H1 (cell line): ENCODE measurements around the gene ZBTB46. TPM values are rescaled to one million over a fixed set of nuclear protein-coding genes. Genes with fewer than 3 reads are reported as not detected.

Experiments used
- CTCF ChIA-PET: fragments of 300-600 bp; sonication (Branson Sonifier 250); formaldehyde crosslinking; loops from one replicate; lab custom pipeline; 2021; ENCODE audit not compliant: partially characterized antibody; lab: Charles Lee
- POLR2A ChIA-PET: fragments of 300-600 bp; sonication (Branson Sonifier 250); formaldehyde crosslinking; loops from one replicate; lab custom pipeline; 2021; ENCODE audit warnings: inconsistent platforms; ENCODE audit not compliant: partially characterized antibody; lab: Charles Lee
- DNase-seq, 2 experiments: peaks; one replicate each; pipeline versions ENCODE4 v3.0.0 to v3.0.0-alpha.2; 2010 to 2022; ENCODE audit warnings: low spot score in 2 of 2, low read depth in 1 of 2, mixed read lengths in 1 of 2
- FAIRE-seq: peaks from 2 replicates; lab custom pipeline; 2011; peaks lifted over from hg19 to GRCh38; lab: Jason Lieb, UNC
- H2AFZ ChIP-seq: 2 replicates; pipeline ENCODE4 v1.8.1; 2012; ENCODE audit warnings: low read length, inconsistent platforms
- H2AK5ac ChIP-seq: 2 replicates; pipeline ENCODE4 v1.6.1; 2013; ENCODE audit warnings: low read depth, low read length
- H2BK120ac ChIP-seq: replicated peaks from 2 replicates; pipeline ENCODE3; 2013; ENCODE audit warnings: low read depth, low read length, inconsistent platforms
- H2BK12ac ChIP-seq: 2 replicates; pipeline ENCODE4 v1.6.1; 2013; ENCODE audit warnings: low read depth, low read length
- H2BK15ac ChIP-seq: 2 replicates; pipeline ENCODE4 v1.6.1; 2013; ENCODE audit warnings: low read length
- H2BK20ac ChIP-seq: 2 replicates; pipeline ENCODE4 v1.6.1; 2013; ENCODE audit warnings: low read length
- H2BK5ac ChIP-seq: 2 replicates; pipeline ENCODE4 v1.6.1; 2013; ENCODE audit warnings: low read depth, low read length
- H3K14ac ChIP-seq: 2 replicates; pipeline ENCODE4 v1.6.1; 2013; ENCODE audit warnings: inconsistent platforms; ENCODE audit not compliant: insufficient read length
- H3K18ac ChIP-seq: 2 replicates; pipeline ENCODE4 v1.6.1; 2013; ENCODE audit warnings: low read length; ENCODE audit errors: extremely low read depth
- H3K23ac ChIP-seq: 2 replicates; pipeline ENCODE4 v1.6.1; 2013; ENCODE audit warnings: inconsistent platforms; ENCODE audit not compliant: insufficient read length
- H3K23me2 ChIP-seq: 2 replicates; pipeline ENCODE4 v1.6.1; 2013; ENCODE audit warnings: low read depth, low read length
- H3K27ac ChIP-seq: 2 replicates; pipeline ENCODE4 v1.6.1; 2011; ENCODE audit warnings: low read depth, low read length, inconsistent platforms
- H3K27me3 ChIP-seq, 4 experiments: replicated peaks in 1 of 4; 1 replicate in 1 of 4; 2 replicates in 3 of 4; pipeline versions ENCODE4 v1.6.1 to v1.8.1; 2011 to 2013; ENCODE audit warnings: low read length in 3 of 4, mild to moderate bottlenecking in 3 of 4, inconsistent platforms in 2 of 4, mixed read lengths in 2 of 4, moderate library complexity in 1 of 4; ENCODE audit not compliant: control insufficient read depth in 3 of 4, insufficient read depth in 3 of 4; ENCODE audit errors: extremely low read depth in 1 of 4
- H3K36me3 ChIP-seq, 4 experiments: 2 replicates each; pipeline versions ENCODE4 v1.6.1 to v1.8.1; 2011 to 2013; ENCODE audit warnings: mild to moderate bottlenecking in 4 of 4, low read length in 3 of 4, moderate library complexity in 2 of 4, control low read depth in 1 of 4, inconsistent platforms in 1 of 4; ENCODE audit not compliant: insufficient read depth in 4 of 4, control insufficient read depth in 2 of 4
- H3K4ac ChIP-seq: replicated peaks from 2 replicates; pipeline ENCODE3; 2013; ENCODE audit warnings: low read length, low read depth, mixed read lengths, inconsistent platforms; ENCODE audit not compliant: insufficient read length
- H3K4me1 ChIP-seq, 4 experiments: replicated peaks in 1 of 4; 1 replicate in 1 of 4; 2 replicates in 3 of 4; pipeline versions ENCODE4 v1.6.1 to v1.8.1; 2011 to 2013; ENCODE audit warnings: low read length in 3 of 4, inconsistent platforms in 2 of 4, mixed read lengths in 1 of 4; ENCODE audit not compliant: insufficient read depth in 4 of 4, control insufficient read depth in 3 of 4
- H3K4me2 ChIP-seq, 2 experiments: 2 replicates each; pipeline versions ENCODE4 v1.6.1 to v1.8.1; 2011 to 2013; ENCODE audit warnings: low read depth in 2 of 2, low read length in 2 of 2, control low read depth in 1 of 2, inconsistent platforms in 1 of 2, mild to moderate bottlenecking in 1 of 2; ENCODE audit not compliant: insufficient read depth in 1 of 2
- H3K4me3 ChIP-seq, 4 experiments: fragments of 200-600, 300-600 bp in 1 of 4; sonication (generic), shearing (Covaris generic), sonication (Bioruptor Twin) in 1 of 4; 2 replicates each; pipeline versions ENCODE4 v1.5.1 to v1.8.1; 2011 to 2016; ENCODE audit warnings: low read length in 4 of 4, low read depth in 3 of 4, control low read depth in 2 of 4, inconsistent platforms in 2 of 4, mild to moderate bottlenecking in 2 of 4, mixed read lengths in 1 of 4, moderate library complexity in 1 of 4; ENCODE audit not compliant: insufficient read depth in 2 of 4; ENCODE audit errors: extremely low read depth in 1 of 4
- H3K56ac ChIP-seq: replicated peaks from 2 replicates; pipeline ENCODE3; 2013; ENCODE audit warnings: low read depth, mild to moderate bottlenecking, mixed read lengths, low read length, inconsistent platforms; ENCODE audit not compliant: insufficient read length
- H3K79me1 ChIP-seq: 2 replicates; pipeline ENCODE4 v1.6.1; 2013; ENCODE audit warnings: low read depth, low read length, control low read depth
- H3K79me2 ChIP-seq, 2 experiments: 2 replicates each; pipeline versions ENCODE4 v1.6.1 to v1.8.1; 2012 to 2013; ENCODE audit warnings: low read length in 2 of 2, mild to moderate bottlenecking in 2 of 2, inconsistent platforms in 1 of 2; ENCODE audit not compliant: insufficient read depth in 2 of 2, control insufficient read depth in 1 of 2
- H3K9ac ChIP-seq, 4 experiments: replicated peaks in 1 of 4; 1 replicate in 1 of 4; 2 replicates in 3 of 4; pipeline versions ENCODE4 v1.6.1 to v1.8.1; 2011 to 2013; ENCODE audit warnings: low read depth in 3 of 4, low read length in 3 of 4, control low read depth in 2 of 4, mild to moderate bottlenecking in 2 of 4, moderate library complexity in 2 of 4, inconsistent platforms in 1 of 4; ENCODE audit errors: extremely low read depth in 1 of 4
- H3K9me3 ChIP-seq, 2 experiments: 2 replicates each; pipeline versions ENCODE4 v1.6.1 to v1.8.1; 2012 to 2013; ENCODE audit warnings: mild to moderate bottlenecking in 2 of 2, moderate library complexity in 2 of 2, control low read depth in 1 of 2, inconsistent platforms in 1 of 2, low read depth in 1 of 2, low read length in 1 of 2, mixed read lengths in 1 of 2; ENCODE audit not compliant: insufficient read depth in 2 of 2
- H4K20me1 ChIP-seq, 2 experiments: replicated peaks in 1 of 2; 2 replicates each; pipeline versions ENCODE3 to v1.8.1; 2011 to 2013; ENCODE audit warnings: inconsistent platforms in 2 of 2, low read length in 2 of 2, mild to moderate bottlenecking in 1 of 2; ENCODE audit not compliant: insufficient read depth in 2 of 2, control insufficient read depth in 1 of 2
- H4K5ac ChIP-seq: 2 replicates; pipeline ENCODE4 v1.6.1; 2013; ENCODE audit warnings: low read length, low read depth, mixed read lengths, inconsistent platforms; ENCODE audit not compliant: insufficient read length
- H4K8ac ChIP-seq: 2 replicates; pipeline ENCODE4 v1.8.0; 2013; ENCODE audit warnings: mild to moderate bottlenecking, moderate library complexity, low read length, inconsistent platforms; ENCODE audit not compliant: insufficient read depth; ENCODE audit errors: extremely low read depth
- H4K91ac ChIP-seq: replicated peaks from 2 replicates; pipeline ENCODE3; 2013; ENCODE audit warnings: low read length, mixed read lengths, inconsistent platforms; ENCODE audit not compliant: insufficient read length
- POLR2AphosphoS5 ChIP-seq: IDR thresholded peaks from 2 replicates; pipeline ENCODE4 v1.6.1; 2011; ENCODE audit warnings: low read depth, low read length
- SAP30 ChIP-seq: fragments of 300-600 bp; sonication (generic); IDR thresholded peaks from 2 replicates; pipeline ENCODE4 v1.7.1; 2012; ENCODE audit warnings: low read length, moderate library complexity, mild to moderate bottlenecking, inconsistent platforms; ENCODE audit not compliant: insufficient read depth, insufficient replicate concordance
- SIRT6 ChIP-seq: IDR thresholded peaks from one replicate; pipeline ENCODE4 v1.7.1; 2012; ENCODE audit warnings: low read length, inconsistent platforms
- SIX5 ChIP-seq: IDR thresholded peaks from 2 replicates; pipeline ENCODE4 v1.6.1; 2011; ENCODE audit warnings: mild to moderate bottlenecking, low read depth, low read length
- TEAD4 ChIP-seq: IDR thresholded peaks from 2 replicates; pipeline ENCODE4 v1.6.1; 2012; ENCODE audit warnings: low read depth, low read length, inconsistent platforms, mixed read lengths
- WGBS, 2 experiments: shearing (Covaris generic) in 1 of 2; methylation state at CpG; one replicate each; pipeline versions ENCODE4 v1.1.6 to v1.1.7; 2013 to 2015; ENCODE audit warnings: low lambda C conversion rate in 2 of 2, mixed read lengths in 2 of 2, inconsistent platforms in 1 of 2, low coverage in 1 of 2, missing lambda C conversion rate in 1 of 2; ENCODE audit not compliant: insufficient replicate concordance in 2 of 2, insufficient coverage in 1 of 2, insufficient read length in 1 of 2; ENCODE audit errors: extremely low coverage in 1 of 2, missing lambda C conversion rate in 1 of 2; 5-methylcytosine and 5-hydroxymethylcytosine counted together
- polyA plus RNA-seq, 7 experiments: library from polyadenylated mRNA; depleted of rRNA in 3 of 7; stranded (reverse) in 5 of 7; unstranded in 2 of 7; fragments of >200 nt in 5 of 7; fragments of 200-250 nt in 2 of 7; gene quantifications; 1 replicate in 5 of 7; 2 replicates in 1 of 7; 4 replicates in 1 of 7; pipeline versions ENCODE4 v1.2.1 to v1.2.3, GENCODE V29; 2011 to 2013; ENCODE audit warnings: missing spikeins in 2 of 7, mixed read lengths in 2 of 7
- total RNA-seq: library from RNA; stranded (reverse); fragmentation: NEBNext Ultra II Directional; extraction: Animal tissue kit (Norgen Biotek cat#: 25700); gene quantifications from 2 replicates; pipeline ENCODE4 v1.2.1, GENCODE V29; 2021

Gene ZBTB46
- total and polyA plus RNA-seq, 2 of the 8 experiments (the other 6 are each of a cell fraction or from before 2014, with no cell fraction given): 6.4 to 22.4 TPM

DNA sequence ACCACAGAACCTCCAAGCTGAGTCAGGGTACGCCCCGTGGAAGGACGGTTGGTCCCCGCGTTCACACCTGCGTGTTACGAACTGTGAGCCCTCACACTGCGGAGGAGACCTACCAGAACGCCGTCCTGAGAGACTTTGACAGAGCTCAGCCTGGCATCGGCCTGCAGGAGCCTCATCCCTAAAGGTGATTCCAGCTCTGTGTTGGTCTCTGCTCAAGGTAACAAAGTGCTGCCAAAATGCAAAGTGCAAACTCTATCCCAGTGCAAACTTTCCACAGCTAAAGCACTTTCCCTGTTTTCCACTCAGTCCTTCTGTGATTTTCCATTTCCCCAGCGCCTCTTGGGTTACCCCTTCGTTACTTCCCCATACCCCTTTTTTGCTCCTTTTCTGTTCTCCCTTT, 8.6 kb upstream of the ZBTB46 start:
- Histone ChIP-seq H3K18ac (no peak overlapping the region; the same call in 1 of the 2 replicates), H2BK12ac (peak overlapping the region; percentile 11; the same call in 1 of the 2 replicates), H2BK15ac (no peak overlapping the region), H2AK5ac (peak overlapping the region; percentile 71; the same call in 1 of the 2 replicates), H3K79me2 (no peaks in the 10 kb centered on the region), H3K27ac (no peak overlapping the region), H2BK20ac (no peak overlapping the region), H4K20me1 (peaks cover 0 to 1% of the 10 kb centered on the region in 2 experiments), H3K36me3 (no peaks in the 10 kb centered on the region), H3K23me2 (no peaks in the 10 kb centered on the region; the same call in 1 of the 2 replicates), H4K5ac (no peak overlapping the region), H2AFZ (no peak overlapping the region)
- FAIRE-seq (no peak), DNase-seq (no peak)
- TF ChIP-seq TEAD4 (no peak), SIX5 (no peak), SAP30 (no peak), SIRT6 (no peak), POLR2AphosphoS5 (no peak)
- TF ChIP-seq, all 59 proteins: peak for 0
- Histone ChIP-seq H3K4me1 (peaks cover 0 to 23% (median 9%) of the 10 kb centered on the region in 4 experiments; a peak in 6 of 7 replicates), H3K9ac (no peak overlapping the region; a peak in 1 of 7 replicates), H3K56ac (no peak overlapping the region), H4K8ac (no peak overlapping the region), H3K23ac (no peak overlapping the region), H3K14ac (no peak overlapping the region), H3K9me3 (no peaks in the 10 kb centered on the region), H2BK5ac (no peak overlapping the region; the same call in 1 of the 2 replicates), H3K4ac (no peak overlapping the region), H3K27me3 (no peaks in the 10 kb centered on the region; a peak in 1 of 7 replicates), H3K4me2 (no peak overlapping the region), H3K79me1 (no peaks in the 10 kb centered on the region), H3K4me3 (no peak overlapping the region), H2BK120ac (no peak overlapping the region), H4K91ac (no peak overlapping the region)
- ChIA-PET CTCF (interaction anchor here (0.6 to 0.8 kb wide), 2 partner anchors 54 to 88 kb away, joined by 3 to 5 read pairs; no protein-coding TSS in a partner anchor), POLR2A (interaction anchor here (0.7 to 1.6 kb wide), 2 partner anchors 26 to 64 kb away, joined by 3 to 6 read pairs; partner anchors contain the start of gene TPD52L2)
- WGBS, 2 experiments: 91% methylated on average over 13 of the region's 13 CpGs; no CpG with 5 or more reads in 1 of the 2 experiments
